ENCODE data around the gene CERK. TPM values are rescaled to one million over a fixed set of nuclear protein-coding genes. Genes with fewer than 3 reads are reported as not detected.

CERK gene
- total RNA-seq, 4 donors from 2014 or later: 20.3 to 42.0 (median 24.7) TPM

DNA sequence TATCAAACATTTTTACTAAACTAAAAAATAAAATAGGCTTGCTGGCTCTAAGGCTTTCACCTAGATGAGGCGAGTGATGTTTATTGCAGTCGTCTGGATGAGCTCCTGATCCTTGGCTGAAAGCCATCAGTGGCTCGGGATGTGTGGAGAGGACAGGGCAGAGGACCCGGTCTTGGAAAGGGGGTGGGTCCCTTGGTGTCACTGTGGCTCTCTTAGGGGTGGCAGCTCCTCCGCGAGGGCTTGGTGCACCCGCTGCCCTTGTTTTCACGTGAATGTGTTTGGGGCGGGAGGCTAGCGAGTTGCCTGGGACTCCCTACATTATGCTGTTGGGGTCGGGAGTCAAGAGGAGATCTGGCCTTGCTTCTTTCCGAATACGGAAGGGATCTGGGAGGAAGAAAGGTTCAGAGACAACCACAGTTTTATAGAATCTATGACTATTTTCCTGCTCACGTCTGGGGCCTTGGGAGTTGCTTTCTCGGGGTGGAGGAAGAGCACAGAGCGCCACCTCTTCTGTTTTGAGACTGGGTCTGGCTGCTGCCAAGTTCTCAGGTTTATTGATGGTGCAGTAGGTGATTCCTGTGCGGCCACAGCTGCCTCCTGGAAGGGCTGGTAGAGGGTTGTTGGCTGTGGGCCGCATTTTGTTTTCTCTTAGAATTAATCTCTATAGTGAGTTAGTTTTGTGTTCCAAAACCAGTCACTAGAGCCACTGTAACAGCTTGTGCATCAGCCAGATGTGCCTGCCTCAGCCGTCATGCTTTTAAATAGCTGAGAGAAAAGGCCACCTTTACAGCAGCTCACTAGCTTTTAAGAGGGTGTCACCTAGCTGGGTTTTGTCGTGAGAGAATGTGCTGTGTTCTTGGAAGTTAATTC, 37.2 kb upstream of the CERK start:
- DNase-seq (ENCODE audit: low spot score in 2 of 2): no peak
- TF ChIP-seq POLR2A (IDR thresholded peaks at IDR 0.05): no peak
- TF ChIP-seq, protein P1, sequence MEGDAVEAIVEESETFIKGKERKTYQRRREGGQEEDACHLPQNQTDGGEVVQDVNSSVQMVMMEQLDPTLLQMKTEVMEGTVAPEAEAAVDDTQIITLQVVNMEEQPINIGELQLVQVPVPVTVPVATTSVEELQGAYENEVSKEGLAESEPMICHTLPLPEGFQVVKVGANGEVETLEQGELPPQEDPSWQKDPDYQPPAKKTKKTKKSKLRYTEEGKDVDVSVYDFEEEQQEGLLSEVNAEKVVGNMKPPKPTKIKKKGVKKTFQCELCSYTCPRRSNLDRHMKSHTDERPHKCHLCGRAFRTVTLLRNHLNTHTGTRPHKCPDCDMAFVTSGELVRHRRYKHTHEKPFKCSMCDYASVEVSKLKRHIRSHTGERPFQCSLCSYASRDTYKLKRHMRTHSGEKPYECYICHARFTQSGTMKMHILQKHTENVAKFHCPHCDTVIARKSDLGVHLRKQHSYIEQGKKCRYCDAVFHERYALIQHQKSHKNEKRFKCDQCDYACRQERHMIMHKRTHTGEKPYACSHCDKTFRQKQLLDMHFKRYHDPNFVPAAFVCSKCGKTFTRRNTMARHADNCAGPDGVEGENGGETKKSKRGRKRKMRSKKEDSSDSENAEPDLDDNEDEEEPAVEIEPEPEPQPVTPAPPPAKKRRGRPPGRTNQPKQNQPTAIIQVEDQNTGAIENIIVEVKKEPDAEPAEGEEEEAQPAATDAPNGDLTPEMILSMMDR (IDR thresholded peaks at IDR 0.05): no peak
- no peak for TF ChIP-seq EP300 (IDR thresholded peaks at IDR 0.05)
- Histone ChIP-seq H3K9me3 (no peaks in the 10 kb centered on the region), H3K4me3 (no peak overlapping the region), H3K4me1 (peaks cover 0 to 62% (median 36%) of the 10 kb centered on the region in 4 donors), H3K27me3 (no peaks in the 10 kb centered on the region), H3K36me3 (no peaks in the 10 kb centered on the region), H3K27ac (peak overlapping the region in 3 of 4 donors; percentile 70 to 71 (median 70))
- WGBS, 2 donors: 78 to 79% methylated on average over 20 of the region's 20 CpGs

DNA sequence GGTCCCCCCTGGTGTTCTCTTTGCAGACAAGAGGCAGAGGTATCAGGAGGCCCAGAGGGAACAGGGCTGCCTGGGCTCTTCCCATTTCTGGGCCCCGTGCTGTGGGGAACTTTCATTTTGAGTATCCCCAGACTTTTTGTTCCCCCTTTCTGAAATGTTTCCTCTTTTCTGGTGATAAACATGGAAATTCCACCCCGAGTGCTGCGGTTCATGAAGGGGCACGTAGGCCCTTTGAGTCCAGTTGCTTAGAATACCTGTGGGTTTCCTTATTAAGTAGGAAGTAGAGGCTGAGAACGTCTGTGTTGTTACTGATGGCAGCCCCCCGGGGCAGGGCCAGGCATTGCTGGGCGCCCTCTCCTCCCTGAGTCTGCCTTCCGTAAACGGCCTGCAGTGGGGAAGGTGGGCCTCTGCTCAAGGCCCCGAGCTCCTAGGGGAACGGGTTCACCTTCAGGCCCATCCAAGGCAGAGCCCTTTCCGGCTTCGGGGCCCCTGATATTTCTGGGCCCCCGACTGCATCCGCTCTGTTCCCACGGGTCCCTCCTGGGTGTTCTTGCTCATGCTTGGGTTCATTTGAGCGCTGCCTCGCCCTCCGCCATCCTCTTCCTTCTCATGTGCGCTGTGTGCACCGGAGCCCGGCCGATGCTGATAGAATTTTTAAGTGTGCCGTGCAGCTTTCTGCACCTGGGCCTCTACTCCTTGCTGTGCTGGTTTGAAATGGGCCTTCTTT, 36.4 kb upstream of the CERK start:
- H3K9me3 ChIP-seq: no peaks in the 10 kb centered on the region
- H3K27me3 ChIP-seq: no peaks in the 10 kb centered on the region
- peaks cover 0 to 70% (median 42%) of the 10 kb centered on the region in 4 donors for H3K4me1 ChIP-seq
- WGBS, 2 donors: 79% methylated on average over 24 of the region's 24 CpGs
- DNase-seq (ENCODE audit: low spot score in 2 of 2): peak in 1 of 2 donors; percentile 25
- peak overlapping the region in 3 of 4 donors; percentile 70 to 71 (median 70) for H3K27ac ChIP-seq
- TF ChIP-seq EP300 (IDR thresholded peaks at IDR 0.05) (peak in 1 of 2 donors; percentile 44), POLR2A (IDR thresholded peaks at IDR 0.05) (no peak)
- TF ChIP-seq, protein P1 (IDR thresholded peaks at IDR 0.05): no peak
- H3K36me3 ChIP-seq: no peaks in the 10 kb centered on the region
- H3K4me3 ChIP-seq: no peak overlapping the region

DNA sequence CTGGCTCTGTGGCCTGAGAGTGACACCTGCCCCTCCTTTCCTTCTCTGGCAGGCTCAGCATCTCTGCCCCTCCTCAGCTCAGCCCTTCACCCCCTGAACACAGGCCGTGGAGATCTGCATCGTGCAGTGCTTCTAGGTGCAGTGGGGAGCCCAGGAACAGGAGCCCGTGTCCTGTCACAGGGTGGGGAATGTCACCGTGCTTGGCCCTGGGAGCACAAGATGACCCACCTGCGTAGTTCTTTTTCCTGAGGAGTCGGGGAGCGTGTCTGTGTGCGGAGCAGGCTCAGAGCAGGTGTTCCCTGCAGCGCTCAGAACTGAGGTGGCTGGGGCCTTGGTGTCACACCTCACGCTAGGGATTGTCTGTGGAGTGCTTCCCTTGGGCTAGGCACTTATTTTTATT, 35.0 kb upstream of the CERK start:
- DNase-seq (ENCODE audit: low spot score in 2 of 2): no peak
- Histone ChIP-seq H3K4me1 (peaks cover 0 to 83% (median 54%) of the 10 kb centered on the region in 4 donors), H3K36me3 (no peaks in the 10 kb centered on the region), H3K27ac (peak overlapping the region in 3 of 4 donors; percentile 70 to 71 (median 70)), H3K27me3 (no peaks in the 10 kb centered on the region), H3K4me3 (no peak overlapping the region), H3K9me3 (no peaks in the 10 kb centered on the region)
- no peak for TF ChIP-seq POLR2A (IDR thresholded peaks at IDR 0.05)
- no peak for TF ChIP-seq EP300 (IDR thresholded peaks at IDR 0.05)
- TF ChIP-seq, protein P1 (IDR thresholded peaks at IDR 0.05): no peak
- 92 to 96% methylated on average over 10 of the region's 10 CpGs for WGBS, 2 donors

DNA sequence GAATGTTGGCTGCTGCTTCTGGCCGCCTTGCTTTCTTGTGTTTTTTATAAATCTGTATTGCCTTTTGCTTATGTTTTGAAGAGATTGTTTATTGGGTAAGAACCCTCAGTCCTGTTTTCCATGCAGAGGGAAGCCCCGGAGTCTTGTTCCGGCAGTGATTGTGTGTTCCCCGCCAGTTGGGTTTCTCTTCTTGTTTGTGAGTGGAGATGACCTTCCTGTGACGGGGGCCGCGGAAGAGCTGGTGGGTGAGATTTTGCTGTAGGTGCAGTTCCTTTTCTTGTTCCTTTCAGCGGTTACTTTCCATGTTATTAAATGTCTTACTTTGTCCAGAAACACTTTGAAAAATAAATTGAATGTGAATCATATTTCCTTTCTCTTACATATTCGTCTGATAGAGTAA, 32.7 kb upstream of the CERK start:
- 67 to 78% methylated on average over 9 of the region's 9 CpGs for WGBS, 2 donors
- DNase-seq (ENCODE audit: low spot score in 2 of 2): peak in 1 of 2 donors; percentile 30
- H3K27ac ChIP-seq: peak overlapping the region; percentile 53 to 91 (median 77)

More for the DNA sequence above, 32.7 kb upstream of the CERK start:
- Histone ChIP-seq H3K27me3 (no peaks in the 10 kb centered on the region), H3K36me3 (no peaks in the 10 kb centered on the region), H3K4me1 (peaks cover 0 to 80% (median 42%) of the 10 kb centered on the region in 4 donors), H3K4me3 (no peak overlapping the region), H3K9me3 (no peaks in the 10 kb centered on the region)
- TF ChIP-seq EP300 (IDR thresholded peaks at IDR 0.05): peak in 1 of 2 donors; percentile 37
- TF ChIP-seq, protein P1 (IDR thresholded peaks at IDR 0.05): no peak
